ENCODE results near the gene RANGAP1.

The RANGAP1 gene

DNA sequence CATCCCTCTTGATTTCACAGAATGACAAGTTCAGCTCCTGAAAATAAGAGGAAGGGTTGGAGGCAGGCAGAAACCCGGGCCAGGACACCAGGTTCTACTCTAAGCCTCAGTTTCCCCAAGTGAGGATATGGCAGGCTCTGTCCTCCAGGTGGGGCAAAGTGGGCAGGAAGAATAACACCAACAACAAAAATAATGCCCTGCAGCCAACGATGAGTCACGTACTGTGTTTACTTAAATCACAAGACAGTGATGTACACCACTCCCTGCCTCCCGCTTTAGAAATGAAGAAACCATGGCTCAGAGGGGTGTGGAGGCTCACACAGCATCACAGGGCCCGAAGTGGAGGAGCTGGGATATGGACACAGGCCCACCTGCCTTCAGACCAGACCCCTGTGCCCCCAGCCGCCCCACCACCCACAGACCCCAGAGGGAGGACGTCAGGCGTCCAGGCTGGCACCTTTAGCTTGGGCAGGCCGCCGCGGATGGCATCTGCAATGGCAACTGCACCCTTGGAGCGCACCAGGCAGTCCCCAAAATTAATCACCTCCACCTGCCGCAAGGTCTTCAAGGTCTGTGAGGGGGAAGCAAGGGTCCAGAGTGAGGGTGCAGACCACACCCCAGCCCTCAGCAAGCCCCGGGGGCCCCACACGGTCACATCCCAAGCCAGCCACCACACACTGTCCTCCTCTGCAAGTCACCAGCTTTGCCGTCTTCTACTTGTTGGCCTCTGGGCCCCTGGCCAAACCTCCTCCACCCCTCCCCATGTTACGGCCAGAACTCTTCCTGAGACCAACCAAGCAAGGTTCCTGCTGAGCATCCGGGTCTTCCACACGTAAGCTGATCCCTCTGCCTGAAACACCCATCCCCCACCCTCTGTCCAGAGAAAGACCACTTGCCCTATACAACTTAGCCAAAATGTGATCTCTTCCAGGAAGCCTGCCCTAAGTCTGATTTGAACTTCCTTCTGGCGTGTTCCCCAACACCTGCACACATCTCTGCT lies 29.4 kb downstream of the RANGAP1 start:
- DNase-seq, result no peak

DNA sequence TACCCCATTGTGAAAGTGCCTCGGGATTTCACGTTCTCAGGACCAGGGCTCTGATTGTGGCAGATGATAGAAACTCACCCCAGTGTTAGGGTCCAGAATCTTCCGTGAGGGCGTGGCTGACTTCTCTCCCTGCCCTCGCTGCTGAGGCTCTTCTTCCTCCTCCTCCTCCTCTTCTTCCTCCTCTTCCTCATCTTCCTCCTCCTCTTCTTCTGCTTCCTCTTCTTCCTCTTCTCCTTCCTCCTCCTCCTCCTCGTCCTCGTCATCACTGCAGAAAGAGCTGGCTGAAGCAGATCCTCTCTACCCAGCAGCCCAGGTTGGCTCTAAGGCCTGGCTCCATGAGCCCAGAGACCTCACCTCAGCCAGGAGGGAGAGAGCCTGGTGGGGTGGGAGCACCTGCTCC lies 31.8 kb downstream of the RANGAP1 start:
- DNase-seq, result no peak

DNA sequence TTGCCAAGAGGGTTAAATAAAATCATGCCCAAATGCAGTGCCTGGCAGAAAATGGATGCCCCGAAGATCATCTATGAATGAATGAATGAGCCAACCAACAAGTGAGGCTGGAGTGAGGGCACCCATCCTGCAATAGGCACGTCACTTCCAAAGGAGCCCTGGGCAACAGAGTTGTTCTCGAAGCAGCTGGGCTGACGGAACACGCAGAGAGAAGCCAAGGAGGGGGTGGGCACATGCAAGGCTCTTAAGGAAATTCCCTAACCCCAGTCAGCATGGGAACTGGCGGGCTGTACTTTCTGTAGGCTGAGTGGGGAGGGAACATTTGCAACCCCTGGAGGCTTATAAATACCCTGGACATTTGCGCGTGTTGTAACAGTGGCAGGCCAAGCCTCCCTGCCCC lies 33.6 kb downstream of the RANGAP1 start:
- DNase-seq, result no peak

DNA sequence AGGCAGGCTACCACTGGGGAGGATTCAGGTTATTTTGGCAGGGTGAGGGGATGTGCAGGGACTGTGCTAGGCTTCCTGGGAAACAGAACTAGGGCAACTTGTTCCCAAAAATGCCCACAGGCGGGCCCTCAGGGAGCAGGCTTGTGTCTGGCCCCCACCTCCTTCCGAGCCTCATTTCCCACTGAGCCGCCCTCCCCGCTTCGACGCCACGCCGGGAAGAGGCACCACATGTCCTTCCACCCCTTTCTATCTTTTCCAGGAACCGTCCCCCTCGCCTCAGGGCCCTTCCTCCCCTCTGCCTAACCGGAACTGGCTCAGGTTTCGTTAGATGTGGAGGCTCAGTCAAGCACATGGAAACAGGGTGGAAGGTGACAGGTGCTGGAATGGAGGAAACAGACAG lies 35.9 kb downstream of the RANGAP1 start:
- no peak for DNase-seq

DNA sequence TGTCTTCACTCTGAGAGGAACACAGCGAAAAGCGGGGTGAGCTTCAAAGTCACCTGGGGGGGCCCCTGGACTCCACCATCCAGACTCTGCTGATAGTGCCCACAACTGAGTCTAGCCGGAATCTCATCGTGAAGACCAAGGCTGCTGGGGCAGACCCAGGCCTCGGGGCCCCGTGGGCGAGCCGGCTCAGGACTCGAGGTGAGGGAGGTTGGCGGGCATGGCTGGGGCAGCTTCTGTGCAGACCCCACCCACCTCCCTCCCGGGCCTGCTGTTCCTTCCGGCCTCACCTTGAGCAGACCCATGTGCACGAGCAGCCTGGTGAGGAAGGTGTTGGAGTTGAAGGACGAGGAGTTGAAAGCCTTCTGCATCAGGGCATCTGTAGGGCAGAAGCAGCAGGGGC lies 36.5 kb downstream of the RANGAP1 start:
- DNase-seq, result no peak

DNA sequence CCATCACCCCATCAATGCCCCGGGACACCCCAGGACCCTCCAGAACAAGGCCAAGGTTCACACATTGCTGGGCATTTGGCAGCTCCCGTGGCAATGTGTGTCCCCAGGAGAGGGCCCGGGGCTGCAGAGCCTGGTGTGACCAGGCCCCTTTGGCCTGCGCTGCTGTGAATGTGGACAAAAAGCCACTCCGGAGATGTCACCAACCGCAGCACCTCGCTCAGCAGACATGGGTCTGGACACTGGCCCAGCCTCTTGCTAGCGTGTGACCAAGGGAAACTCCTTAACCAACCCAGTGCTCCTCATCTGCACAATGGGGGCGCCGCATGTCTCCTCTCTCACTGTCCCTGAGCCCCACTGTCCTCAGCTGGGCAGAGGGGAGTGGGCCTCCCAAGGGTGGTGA lies 37.2 kb downstream of the RANGAP1 start:
- DNase-seq, result no peak

DNA sequence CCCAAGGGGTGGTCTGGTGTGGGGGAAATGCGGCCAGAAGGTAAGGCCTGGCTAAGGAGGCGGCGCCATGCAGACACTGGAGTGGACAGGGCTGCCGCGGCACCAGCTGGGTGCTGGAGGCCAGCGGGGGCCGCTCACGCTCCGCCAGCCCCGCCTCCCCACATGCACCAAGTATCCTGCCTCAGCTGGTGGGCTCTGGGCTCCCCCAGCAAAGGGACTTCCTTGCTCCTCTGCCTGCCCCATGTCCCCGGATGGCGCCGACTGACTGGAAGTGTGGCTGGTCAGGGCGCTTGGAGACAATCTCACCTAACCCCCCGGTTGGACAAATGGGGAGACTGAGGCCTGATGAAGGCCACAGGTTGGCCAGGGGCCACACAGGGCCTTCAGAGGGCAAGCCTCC lies 37.7 kb downstream of the RANGAP1 start:
- no peak for DNase-seq

DNA sequence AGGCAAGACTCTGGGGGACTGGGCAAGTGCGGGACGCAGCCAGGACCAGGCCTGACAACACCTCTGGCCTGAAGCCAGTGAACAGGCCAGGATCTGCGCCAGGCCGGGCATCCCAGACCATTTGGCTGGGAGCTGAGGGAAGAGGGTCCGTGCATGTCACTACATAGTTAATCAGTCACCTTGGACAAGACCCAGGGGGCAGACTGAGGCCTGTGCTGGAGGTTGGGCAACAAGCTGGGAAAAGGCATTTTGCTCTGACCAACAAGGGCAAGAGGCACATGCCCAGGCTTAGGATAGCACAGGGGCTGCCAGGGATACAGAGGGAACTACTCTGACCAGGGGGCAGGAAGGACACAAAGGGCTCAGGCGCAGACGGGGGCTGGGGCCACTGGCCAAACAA lies 38.3 kb downstream of the RANGAP1 start:
- DNase-seq, result no peak

DNA sequence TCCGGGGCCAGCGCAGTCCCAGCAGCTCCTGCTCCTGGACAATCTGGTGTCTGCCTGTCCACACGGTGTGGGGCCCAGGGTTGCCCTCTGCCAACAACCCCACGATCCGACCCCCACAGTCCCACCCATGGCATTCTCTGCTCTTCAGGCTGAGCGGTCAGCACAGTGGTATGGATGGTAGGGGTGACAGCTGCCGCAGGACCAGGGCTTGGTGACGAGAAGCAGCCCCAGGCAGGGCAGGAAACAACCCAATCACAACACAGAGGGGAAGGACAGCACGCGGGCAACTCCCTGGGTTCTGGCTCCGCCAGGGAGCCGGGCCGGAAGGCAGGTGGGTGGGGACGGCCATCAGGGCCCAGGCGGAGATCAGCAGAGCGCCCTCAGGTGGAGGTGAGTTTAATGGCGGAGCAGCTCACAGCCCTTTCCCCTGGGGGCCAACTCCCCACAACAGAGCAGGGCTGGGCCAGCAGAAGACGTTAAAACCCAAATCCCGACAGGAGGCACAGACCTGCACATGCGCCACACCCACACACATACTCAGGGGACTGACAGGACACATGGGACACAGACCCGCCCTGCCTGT lies 40.0 kb downstream of the RANGAP1 start:
- DNase-seq, result no peak

DNA sequence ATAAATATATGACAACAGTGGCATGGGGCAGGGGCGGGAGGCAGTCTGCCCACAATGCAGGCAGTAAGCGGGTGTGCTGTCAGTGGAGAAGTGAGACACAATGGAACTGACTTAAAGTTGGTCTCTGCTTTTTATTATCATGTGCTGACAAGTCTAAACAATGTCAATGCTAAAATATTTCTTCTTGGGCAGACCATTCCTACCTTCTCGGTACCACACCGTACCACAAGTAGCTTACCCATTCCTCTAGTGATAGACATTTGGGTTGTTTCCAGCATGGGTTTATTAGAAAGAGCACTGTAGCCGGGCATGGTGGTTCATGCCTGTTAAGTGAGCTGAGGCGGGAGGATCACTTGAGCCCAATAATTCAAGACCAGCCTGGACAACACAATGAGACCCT lies 42.6 kb downstream of the RANGAP1 start:
- DNase-seq, result no peak

DNA sequence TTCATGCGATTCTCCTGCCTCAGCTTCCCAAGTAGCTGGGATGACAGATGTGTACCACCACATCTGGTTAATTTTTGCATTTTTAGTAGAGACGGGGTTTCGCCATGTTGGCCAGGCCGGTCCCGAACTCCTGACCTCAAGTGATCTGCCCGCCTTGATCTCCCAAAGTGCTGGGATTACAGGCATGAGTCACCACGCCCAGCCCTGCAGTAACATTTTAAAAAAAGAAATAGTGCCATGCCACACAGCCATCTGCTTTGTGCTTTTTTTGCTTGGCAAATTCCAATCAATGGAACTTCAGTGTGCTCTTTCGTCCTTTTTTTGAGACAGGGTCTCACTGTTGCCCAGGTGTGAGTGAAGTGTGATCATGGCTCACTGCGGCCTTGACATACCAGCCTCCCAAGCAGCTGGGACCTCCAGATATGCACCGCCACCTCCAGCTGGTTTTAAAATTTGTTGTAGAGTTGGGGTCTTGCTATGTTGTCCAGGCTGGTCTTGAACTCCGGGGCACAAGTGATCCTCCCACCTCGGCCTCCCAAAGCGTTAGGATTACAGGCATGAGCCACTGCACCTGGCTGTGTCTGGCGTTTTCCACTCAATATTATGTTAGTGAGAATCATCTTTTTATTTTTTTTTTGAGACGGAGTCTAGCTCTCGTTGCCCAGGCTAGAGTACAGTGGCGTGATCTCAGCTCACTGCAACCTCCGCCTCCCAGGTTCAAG lies 43.4 kb downstream of the RANGAP1 start:
- DNase-seq, result no peak

DNA sequence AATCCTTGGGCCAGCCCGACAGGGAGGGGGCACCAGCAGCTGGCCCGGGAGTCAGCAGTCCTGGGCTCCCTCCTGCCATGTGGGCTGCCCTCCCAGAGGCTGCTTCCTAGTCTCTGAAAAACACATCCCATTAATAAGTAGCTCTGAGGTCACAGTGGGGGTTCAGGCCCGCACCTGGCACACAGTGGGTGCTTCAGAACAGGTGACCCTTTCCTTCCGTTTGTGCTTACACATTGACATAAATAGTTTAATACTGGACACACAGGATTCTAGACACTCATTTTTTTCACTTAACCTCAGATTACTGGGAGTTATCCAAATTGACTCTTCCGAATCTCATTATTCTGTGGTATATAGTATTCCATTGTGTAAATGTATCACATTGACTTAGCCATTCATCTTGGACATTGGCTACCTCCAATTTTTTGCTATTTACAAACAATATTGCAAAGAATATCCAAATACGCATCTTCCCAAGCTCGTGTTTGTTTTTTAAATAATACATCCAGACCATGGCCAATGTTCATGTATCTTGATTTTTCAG lies 44.8 kb downstream of the RANGAP1 start:
- no peak for DNase-seq

DNA sequence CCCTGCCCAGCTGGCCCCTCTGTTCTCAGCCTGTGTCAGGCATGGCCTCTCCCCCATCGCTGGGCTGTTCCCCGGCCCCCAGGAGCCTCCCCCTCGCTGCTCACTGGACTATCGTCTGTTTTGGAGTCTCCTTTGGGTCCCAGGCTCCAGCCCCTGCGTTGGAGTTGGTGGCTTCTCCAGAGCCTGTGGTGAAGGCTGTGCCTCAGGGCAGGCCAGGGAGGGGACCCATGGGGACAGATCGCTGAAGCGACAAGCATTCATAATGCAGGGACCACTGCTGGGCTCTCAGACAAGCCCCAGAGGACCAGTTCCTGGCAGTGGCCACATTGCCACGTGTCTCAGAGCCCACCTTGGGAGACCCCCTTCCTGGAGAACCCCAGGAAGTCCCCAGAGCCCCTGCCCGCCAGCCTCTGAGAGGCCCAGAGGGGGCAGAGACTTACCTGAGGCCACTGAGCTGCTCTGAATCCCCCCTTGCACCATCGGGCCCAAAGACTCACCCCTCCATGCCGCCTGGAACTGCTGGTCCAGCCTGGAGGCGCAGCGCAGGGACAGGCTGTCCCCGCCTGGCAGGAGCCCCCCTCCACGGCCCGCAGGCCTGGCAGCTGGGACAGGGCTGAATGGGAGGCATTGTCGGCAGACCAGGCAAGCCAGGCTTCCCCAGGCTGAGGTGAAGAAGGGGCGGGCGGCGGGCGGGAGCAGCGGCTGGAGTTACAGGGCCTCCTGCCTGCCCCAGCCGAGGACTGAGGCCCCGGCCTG lies 45.4 kb downstream of the RANGAP1 start, which contains the start of gene CHADL:
CHADL (minus strand) TSS at position 555 of the 756 bp plus-strand sequence; CDS start at position 505, 50 bp downstream.
- DNase-seq, result peak in 1 of 2 experiments; percentile 31

DNA sequence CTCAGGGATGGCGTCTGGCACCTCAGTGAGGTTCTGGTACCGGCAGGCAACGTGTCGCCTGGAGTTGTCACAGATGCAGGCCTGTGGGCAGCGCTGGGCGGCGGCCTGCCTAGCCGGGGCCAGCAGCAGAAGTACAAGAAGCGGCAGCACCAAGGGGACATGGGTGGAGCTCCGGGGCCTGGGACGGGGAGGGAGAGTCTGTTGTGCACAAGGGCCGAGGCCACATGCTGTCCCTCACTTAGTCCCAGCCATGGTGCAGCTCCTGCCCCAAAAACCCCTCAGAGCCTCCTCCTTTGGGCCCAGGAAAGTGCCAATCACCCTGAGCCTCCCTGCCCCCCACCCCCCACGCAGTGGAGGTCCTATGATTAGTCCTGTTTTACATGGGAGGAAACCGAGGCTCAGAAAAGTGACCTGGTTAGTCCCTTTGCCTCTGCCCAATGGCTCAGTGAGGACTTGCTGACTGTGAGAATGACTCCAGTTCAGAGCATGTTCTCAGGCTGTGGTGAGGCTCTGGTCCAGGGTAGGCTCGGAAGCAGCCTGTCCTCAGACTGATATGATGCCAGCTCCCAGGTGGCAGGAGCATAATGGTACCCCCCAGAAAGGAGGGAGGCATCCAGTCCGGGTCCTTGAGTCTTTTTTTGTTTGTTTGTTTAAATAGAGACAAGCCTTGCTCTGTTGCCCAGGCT lies 46.4 kb downstream of the RANGAP1 start:
- no peak for DNase-seq

DNA sequence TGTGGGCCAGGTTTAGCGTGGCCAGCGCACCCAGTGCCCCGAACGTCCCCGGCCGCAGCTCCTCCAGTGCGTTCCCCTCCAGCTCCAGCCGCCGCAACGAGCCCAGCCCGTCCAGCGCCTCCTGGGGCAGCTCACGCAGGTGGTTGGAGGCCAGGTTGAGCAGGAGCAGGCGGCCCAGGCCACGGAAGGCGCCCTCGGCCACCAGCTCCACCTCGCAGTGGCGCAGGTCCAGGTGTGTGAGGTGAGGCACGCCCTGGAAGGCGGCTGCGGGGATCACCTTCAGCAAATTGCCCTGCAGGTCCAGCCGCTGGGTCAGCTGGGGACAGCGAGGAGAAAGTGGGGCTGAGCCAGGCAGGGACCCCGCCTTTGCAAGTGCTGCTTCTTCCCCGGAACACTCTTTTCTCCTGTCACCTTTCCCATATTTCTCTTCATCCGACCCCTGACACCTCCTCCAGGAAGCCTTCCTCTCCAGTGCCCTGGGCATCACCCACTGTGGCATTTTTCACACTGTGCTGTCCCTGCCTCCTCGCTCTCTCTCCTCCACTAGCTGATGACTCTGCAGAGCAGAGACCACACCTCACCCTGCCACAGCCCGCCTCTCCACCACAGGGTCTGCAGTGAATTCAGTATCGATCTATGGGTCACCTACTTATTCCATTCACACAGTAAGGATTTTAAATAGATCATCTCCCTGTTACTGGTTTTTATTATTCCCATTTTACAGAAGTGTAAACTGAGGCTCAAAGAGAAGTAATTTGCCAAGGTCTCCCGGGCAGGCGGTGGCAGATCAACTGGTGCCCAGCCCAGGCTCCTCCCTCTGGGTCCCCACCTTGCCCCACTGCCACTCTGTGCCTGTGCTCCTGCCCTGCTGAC lies 47.2 kb downstream of the RANGAP1 start:
- DNase-seq, result no peak

DNA sequence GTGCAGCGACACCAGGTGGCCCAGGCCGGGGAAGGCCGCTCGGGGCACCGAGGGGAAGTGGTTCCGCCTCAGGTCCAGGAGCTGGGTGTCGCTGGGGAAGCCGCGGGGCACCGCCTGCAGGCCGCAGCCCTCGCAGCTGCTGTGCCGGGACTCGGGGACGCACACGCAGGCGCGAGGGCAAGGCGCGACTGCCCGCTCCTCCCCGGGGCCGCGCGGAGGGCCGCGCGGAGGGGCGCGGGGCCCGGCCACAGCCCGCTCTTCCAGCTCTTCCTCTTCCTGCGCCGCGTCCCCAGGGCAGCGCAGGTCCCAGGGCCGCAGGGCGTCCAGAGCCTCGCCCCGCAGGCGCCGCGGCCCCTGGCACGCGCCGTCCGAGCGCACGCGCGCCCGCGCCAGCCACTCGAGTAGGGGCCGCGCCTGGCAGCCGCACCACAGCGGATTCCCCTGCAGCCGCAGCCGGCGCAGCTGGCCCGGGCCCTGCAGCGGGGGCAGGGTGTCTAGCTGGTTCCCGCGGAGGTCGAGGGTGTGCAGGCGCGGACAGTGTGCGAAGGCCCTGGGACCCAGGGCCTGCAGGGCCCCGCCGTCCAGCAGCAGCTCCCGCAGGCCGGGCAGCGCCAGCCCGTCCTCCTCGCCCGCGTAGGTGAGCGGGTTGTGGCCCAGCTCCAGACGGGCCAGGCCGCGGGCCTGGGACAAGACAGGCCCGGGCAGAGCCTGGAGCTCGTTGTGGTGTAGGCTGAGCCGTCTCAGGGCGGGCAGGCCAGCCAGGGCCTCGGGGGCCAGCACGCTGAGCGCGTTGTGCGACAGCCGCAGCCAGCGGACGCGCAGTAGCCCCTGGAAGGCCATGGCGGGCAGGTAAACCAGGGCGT lies 48.0 kb downstream of the RANGAP1 start:
- peak; percentile 28 to 80 for DNase-seq

DNA sequence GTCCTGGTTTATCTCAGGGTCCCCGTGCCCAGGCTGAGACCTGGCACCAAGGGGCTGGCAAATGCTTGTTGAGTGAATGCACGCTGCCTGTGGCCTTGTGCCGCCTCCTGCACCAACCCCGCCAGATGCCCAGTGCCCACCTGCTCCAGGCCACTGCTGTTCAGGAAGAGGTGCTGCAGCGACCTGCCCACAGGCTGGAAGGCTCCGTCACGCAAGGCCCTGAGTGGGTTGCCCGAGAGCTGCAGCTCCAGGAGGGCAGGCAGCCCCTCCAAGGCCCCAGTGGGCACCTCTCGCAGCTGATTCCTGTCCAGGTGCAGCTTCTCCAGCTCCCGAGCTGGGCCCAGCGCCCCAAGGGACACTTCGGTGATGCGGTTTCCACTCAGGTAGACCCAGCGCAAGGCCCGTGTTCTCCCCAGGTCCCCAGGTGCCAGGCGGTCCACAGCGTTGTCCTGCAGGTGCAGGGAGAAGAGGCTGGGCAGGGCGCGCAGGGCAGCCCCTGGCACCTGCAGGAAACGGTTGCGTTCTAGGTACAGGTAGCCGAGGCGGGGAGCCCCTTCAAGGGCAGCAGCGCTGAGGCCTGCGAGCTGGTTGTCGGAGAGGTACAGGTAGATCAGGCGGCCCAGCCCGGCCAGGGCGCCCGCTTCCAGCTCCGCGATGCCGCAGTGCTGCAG lies 48.8 kb downstream of the RANGAP1 start:
- no peak for DNase-seq

DNA sequence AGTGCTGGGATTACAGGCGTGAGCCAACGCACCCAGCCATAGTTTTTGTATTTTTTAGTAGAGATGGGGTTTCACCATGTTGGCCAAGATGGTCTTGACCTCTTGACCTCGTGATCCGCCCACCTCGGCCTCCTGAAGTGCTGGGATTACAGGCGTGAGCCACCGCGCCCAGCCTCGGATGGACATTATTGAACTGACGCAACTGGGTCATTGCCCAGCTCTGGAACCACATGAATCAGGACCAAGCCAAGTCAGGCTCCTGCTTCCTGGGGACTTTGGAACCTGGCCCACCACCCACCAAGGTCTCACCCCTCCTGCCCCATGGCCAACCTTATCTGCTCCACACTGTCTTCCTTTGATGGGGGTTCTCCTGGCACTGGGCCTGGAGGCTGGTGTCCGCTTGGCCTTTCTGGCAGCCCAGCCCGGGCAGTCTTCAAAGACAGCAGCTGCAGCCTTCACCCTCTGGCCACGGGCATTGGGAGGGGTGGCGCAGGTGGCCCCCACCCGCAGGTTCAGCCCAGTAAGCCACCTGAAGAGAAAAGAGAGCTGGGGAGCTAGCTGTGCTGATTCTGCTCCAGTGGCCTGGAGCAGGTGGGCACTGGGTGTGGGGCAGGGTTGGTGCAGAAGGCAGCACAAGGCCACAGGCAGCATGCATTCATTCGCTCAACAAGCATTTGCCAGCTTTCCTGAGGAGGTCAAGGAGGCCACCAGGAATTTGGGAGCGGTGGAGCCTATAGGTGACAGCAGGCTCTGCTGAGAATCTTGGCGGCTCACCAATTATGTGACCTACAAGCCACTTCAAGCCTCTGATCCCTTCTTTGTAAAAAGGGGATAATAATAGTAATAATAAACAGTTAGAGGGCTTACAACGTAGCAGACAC lies 50.9 kb downstream of the RANGAP1 start:
- peak; percentile 27 to 72 for DNase-seq

All from NCI-H524 (cell line).